Progenitor cell of endocrine pancreas (in vitro differentiated cells): Measurements from ENCODE around the gene LGSN. TPM values are rescaled to one million over a fixed set of nuclear protein-coding genes. Genes with fewer than 3 reads are reported as not detected.
"Not testable (repeated sequence)": the region's sequence is repeated elsewhere in the genome, so short reads cannot be mapped to it uniquely, and the experiment has no call there.

Source experiments
- DNase-seq: peaks from one replicate; pipeline ENCODE4 v3.0.0; 2021; ENCODE audit warnings: low spot score; ENCODE audit not compliant: unreplicated experiment
- H3K27ac Mint-ChIP-seq: 2 replicates; pipeline ENCODE4 v1.8.0; 2021; ENCODE audit warnings: mild to moderate bottlenecking, moderate library complexity, mixed read lengths
- H3K27me3 Mint-ChIP-seq: 2 replicates; pipeline ENCODE4 v1.8.0; 2021; ENCODE audit warnings: mixed read lengths
- H3K36me3 Mint-ChIP-seq: 2 replicates; pipeline ENCODE4 v1.8.0; 2022; ENCODE audit warnings: mixed read lengths; ENCODE audit not compliant: insufficient read depth
- H3K4me1 Mint-ChIP-seq: 2 replicates; pipeline ENCODE4 v1.8.0; 2021; ENCODE audit warnings: low read depth, mixed read lengths
- H3K4me3 Mint-ChIP-seq: 2 replicates; pipeline ENCODE4 v1.8.0; 2021; ENCODE audit warnings: low read depth, mild to moderate bottlenecking, moderate library complexity, mixed read lengths
- H3K9me3 Mint-ChIP-seq: 2 replicates; pipeline ENCODE4 v1.8.0; 2021; ENCODE audit warnings: low read depth, mixed read lengths
- total RNA-seq: library from RNA; stranded (reverse); gene quantifications from 2 replicates; pipeline ENCODE4 v1.2.1, GENCODE V29; 2021
- TF ChIP-seq, protein P1 (sequence below): fragments of 200-600 bp; sonication (generic); IDR thresholded peaks from one replicate; pipeline ENCODE4 v1.5.0; 2021; ENCODE audit warnings: antibody characterized with exemption, mild to moderate bottlenecking; ENCODE audit not compliant: unreplicated experiment

Gene LGSN
- total RNA-seq, 1 donor from 2014 or later = not detected

GRCh38 chr6:63245909-63246308, 73.9 kb downstream of the LGSN start:
- no peak overlapping the region for H3K27ac Mint-ChIP-seq
- no peak for DNase-seq
- H3K4me3 Mint-ChIP-seq = no peak overlapping the region
- H3K27me3 Mint-ChIP-seq = no peaks in the 10 kb centered on the region
- H3K36me3 Mint-ChIP-seq = no peaks in the 10 kb centered on the region
- no peaks in the 10 kb centered on the region for H3K9me3 Mint-ChIP-seq
- H3K4me1 Mint-ChIP-seq = no peaks in the 10 kb centered on the region
- TF ChIP-seq, protein P1, sequence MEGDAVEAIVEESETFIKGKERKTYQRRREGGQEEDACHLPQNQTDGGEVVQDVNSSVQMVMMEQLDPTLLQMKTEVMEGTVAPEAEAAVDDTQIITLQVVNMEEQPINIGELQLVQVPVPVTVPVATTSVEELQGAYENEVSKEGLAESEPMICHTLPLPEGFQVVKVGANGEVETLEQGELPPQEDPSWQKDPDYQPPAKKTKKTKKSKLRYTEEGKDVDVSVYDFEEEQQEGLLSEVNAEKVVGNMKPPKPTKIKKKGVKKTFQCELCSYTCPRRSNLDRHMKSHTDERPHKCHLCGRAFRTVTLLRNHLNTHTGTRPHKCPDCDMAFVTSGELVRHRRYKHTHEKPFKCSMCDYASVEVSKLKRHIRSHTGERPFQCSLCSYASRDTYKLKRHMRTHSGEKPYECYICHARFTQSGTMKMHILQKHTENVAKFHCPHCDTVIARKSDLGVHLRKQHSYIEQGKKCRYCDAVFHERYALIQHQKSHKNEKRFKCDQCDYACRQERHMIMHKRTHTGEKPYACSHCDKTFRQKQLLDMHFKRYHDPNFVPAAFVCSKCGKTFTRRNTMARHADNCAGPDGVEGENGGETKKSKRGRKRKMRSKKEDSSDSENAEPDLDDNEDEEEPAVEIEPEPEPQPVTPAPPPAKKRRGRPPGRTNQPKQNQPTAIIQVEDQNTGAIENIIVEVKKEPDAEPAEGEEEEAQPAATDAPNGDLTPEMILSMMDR = peak; percentile 35

DNA sequence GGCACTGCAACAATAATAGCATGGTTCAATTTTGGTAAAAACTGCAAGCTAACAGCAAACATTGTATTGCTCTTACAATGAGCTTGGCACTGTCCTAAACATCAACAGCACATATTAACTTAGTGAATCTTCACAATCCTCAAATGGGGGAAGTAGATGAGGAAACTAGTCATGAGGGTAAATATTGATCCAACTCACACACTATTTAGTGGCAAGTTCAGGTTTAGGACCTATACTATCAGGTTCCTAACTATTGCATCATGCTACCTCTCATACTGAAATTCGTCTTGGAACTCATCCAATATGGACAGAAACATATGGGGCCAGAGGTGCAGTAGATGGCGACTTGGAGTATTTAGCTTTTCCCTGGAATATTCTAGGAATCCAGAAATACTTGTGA, 74.4 kb downstream of the LGSN start:
- DNase-seq = no peak
- no peaks in the 10 kb centered on the region for H3K4me1 Mint-ChIP-seq

GRCh38 chr6:63236398-63236817, 83.4 kb downstream of the LGSN start:
- DNase-seq = no peak
- H3K36me3 Mint-ChIP-seq = no peaks in the 10 kb centered on the region
- H3K9me3 Mint-ChIP-seq = peaks cover 23% of the 10 kb centered on the region
- H3K27me3 Mint-ChIP-seq = no peaks in the 10 kb centered on the region
- peaks cover 4% of the 10 kb centered on the region for H3K4me1 Mint-ChIP-seq
- TF ChIP-seq, protein P1 = no peak
- H3K4me3 Mint-ChIP-seq = no peak overlapping the region
- H3K27ac Mint-ChIP-seq = no peak overlapping the region

More for the DNA sequence above, 74.4 kb downstream of the LGSN start:
- H3K36me3 Mint-ChIP-seq = no peaks in the 10 kb centered on the region
- no peak overlapping the region for H3K4me3 Mint-ChIP-seq
- no peaks in the 10 kb centered on the region for H3K9me3 Mint-ChIP-seq
- TF ChIP-seq, protein P1 = no peak
- no peak overlapping the region for H3K27ac Mint-ChIP-seq
- H3K27me3 Mint-ChIP-seq = no peaks in the 10 kb centered on the region

DNA sequence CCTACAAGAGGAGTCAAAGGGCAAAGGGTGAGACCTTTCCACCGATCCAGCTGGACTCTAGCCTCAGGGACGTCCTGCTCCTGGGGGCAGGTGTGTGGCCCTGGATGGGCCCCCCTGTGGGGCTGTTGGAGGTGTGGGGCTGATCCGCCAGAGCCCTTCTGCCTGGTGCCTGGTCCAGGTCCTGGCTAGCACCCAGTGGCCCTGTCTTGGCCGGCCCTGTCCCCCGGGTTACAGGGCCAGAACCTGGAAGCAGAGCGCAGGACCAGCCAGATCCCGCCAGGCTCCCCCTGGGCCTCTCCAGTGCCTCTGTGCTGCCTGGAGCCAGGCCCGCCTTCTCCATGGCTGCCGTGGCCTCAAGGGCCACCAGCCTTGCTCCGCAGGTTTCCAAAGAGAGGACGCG, 89.3 kb downstream of the LGSN start:
- H3K9me3 Mint-ChIP-seq = peaks cover 23% of the 10 kb centered on the region
- not testable (repeated sequence) for H3K27me3 Mint-ChIP-seq, DNase-seq, H3K4me1 Mint-ChIP-seq, H3K4me3 Mint-ChIP-seq, H3K27ac Mint-ChIP-seq, H3K36me3 Mint-ChIP-seq

- H3K27ac Mint-ChIP-seq, H3K4me3 Mint-ChIP-seq: not testable (repeated sequence)
- H3K9me3 Mint-ChIP-seq = peaks cover 22% of the 10 kb centered on the region
Measured at GRCh38 chr6:63230027-63230426, 89.8 kb downstream of the LGSN start.

GRCh38 chr6:63227928-63228894, 91.6 kb downstream of the LGSN start:
- not testable (repeated sequence) for DNase-seq, H3K9me3 Mint-ChIP-seq, H3K4me3 Mint-ChIP-seq, H3K4me1 Mint-ChIP-seq, H3K36me3 Mint-ChIP-seq, H3K27me3 Mint-ChIP-seq, H3K27ac Mint-ChIP-seq

More at GRCh38 chr6:63230027-63230426, 89.8 kb downstream of the LGSN start:
- H3K4me1 Mint-ChIP-seq, H3K36me3 Mint-ChIP-seq, DNase-seq, H3K27me3 Mint-ChIP-seq: not testable (repeated sequence)

DNA sequence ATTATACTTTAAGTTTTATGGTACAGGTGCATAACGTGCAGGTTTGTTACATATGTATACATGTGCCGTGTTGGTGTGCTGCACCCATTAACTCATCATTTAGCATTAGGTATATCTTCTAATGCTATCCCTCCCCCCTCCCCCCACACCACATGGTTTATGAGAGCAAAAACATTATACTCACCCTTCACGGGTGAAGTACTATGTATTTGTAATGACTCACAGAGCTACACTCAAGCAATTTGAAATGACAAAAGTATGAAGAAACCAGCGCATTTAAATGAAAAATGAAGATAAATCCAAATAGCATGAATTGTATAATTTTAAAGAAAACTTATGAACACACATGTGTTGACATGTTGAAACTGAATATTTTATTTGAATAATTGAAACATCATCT, 93.8 kb downstream of the LGSN start:
- H3K4me1 Mint-ChIP-seq, H3K9me3 Mint-ChIP-seq, H3K27me3 Mint-ChIP-seq, H3K27ac Mint-ChIP-seq, DNase-seq, H3K36me3 Mint-ChIP-seq, H3K4me3 Mint-ChIP-seq: not testable (repeated sequence)

Other genes starting within 250 kb of the LGSN start
- 0.44 and 0.89 TPM in 2 replicates for gene FKBP1C, start 108.5 kb downstream of the LGSN start, total RNA-seq